GM21786 (cell line): ENCODE measurements around the gene CSTPP1.
"Not testable (repeated sequence)": the region's sequence is repeated elsewhere in the genome, so short reads cannot be mapped to it uniquely, and the experiment has no call there.

Source experiments
- ATAC-seq: cut with Tn5 transposase; IDR thresholded peaks from one replicate; pipeline ENCODE4 v1.9.1; 2021; ENCODE audit not compliant: unreplicated experiment

The CSTPP1 gene

GRCh38 chr11:47033439-47033838 is 96.9 kb downstream of the CSTPP1 start:
- ATAC-seq, result no peak

- ATAC-seq, result no peak
Observed at GRCh38 chr11:47034091-47034490, 97.5 kb downstream of the CSTPP1 start.

GRCh38 chr11:47035108-47035507 is 98.5 kb downstream of the CSTPP1 start:
- ATAC-seq, result no peak

GRCh38 chr11:47044119-47044518 is 107.6 kb downstream of the CSTPP1 start:
- ATAC-seq, result no peak

GRCh38 chr11:47047972-47048371 is 111.4 kb downstream of the CSTPP1 start:
- ATAC-seq, result peak; percentile 40

GRCh38 chr11:47050284-47050683 is 113.7 kb downstream of the CSTPP1 start:
- ATAC-seq, result no peak

- ATAC-seq, result no peak
Observed at GRCh38 chr11:47051217-47051616, 114.7 kb downstream of the CSTPP1 start.

GRCh38 chr11:47052165-47052564 is 115.6 kb downstream of the CSTPP1 start:
- no peak for ATAC-seq

- no peak for ATAC-seq
Observed at GRCh38 chr11:47052576-47052975, 116.0 kb downstream of the CSTPP1 start.

GRCh38 chr11:47055534-47055933 is 119.0 kb downstream of the CSTPP1 start:
- ATAC-seq, result no peak

GRCh38 chr11:47056261-47056915 is 119.8 kb downstream of the CSTPP1 start:
- peak; percentile 52 for ATAC-seq

GRCh38 chr11:47057365-47057764 is 120.8 kb downstream of the CSTPP1 start:
- no peak for ATAC-seq

- ATAC-seq, result no peak
Observed at GRCh38 chr11:47060807-47061206, 124.2 kb downstream of the CSTPP1 start.

- no peak for ATAC-seq
Observed at GRCh38 chr11:47061429-47062178, 125.0 kb downstream of the CSTPP1 start.

- ATAC-seq, result no peak
Observed at GRCh38 chr11:47062736-47063135, 126.2 kb downstream of the CSTPP1 start.

GRCh38 chr11:47067401-47067800 is 130.8 kb downstream of the CSTPP1 start:
- ATAC-seq, result no peak

GRCh38 chr11:47070769-47071168 is 134.2 kb downstream of the CSTPP1 start:
- ATAC-seq, result no peak

GRCh38 chr11:47071341-47071740 is 134.8 kb downstream of the CSTPP1 start:
- no peak for ATAC-seq

GRCh38 chr11:47071791-47072261 is 135.3 kb downstream of the CSTPP1 start:
- no peak for ATAC-seq

GRCh38 chr11:47078751-47079521 is 142.4 kb downstream of the CSTPP1 start:
- no peak for ATAC-seq

- not testable (repeated sequence) for ATAC-seq
Observed at GRCh38 chr11:47080775-47081174, 144.2 kb downstream of the CSTPP1 start.

- ATAC-seq, result no peak
Observed at GRCh38 chr11:47083913-47084312, 147.4 kb downstream of the CSTPP1 start.
